Measurements from ENCODE around the gene TMEM179B. TPM values are rescaled to one million over a fixed set of nuclear protein-coding genes. Genes with fewer than 3 reads are reported as not detected.

TMEM179B gene
- total and polyA plus RNA-seq, 2 of the 13 experiments (the other 11 are each of a cell fraction or from before 2014, with no cell fraction given) = 24.8 to 25.7 TPM

GRCh38 chr11:62755086-62755615 lies 32.1 kb upstream of the TMEM179B start:
- no peak for FAIRE-seq
- in situ Hi-C loops (cut with HindIII; ENCODE audit: extremely low pct_ligation_motif_present, low pct_unique_long_range_greater_than_20kb) (no loop called here), intact Hi-C loops (cut with micrococcal nuclease; ENCODE audit: unreplicated experiment) (no loop called here)
- ChIA-PET POLR2A (interaction anchor here (1.7 to 4.4 kb wide), 6 partner anchors 15 to 164 kb away, joined by 16 to 129 read pairs (median 44); partner anchors contain the start of genes HNRNPUL2, SLC3A2, STX5 and TAF6L), CTCF (ENCODE audit: low intra/inter-chr PET ratio, low total read pairs) (no interaction called here)
- TF ChIP-seq ZNF318 (CRISPR knock-in tag; IDR thresholded peaks at IDR 0.05) (no peak), HNRNPLL (IDR thresholded peaks at IDR 0.05; ENCODE audit: low read depth, low read length, poor library complexity, severe bottlenecking) (no peak), HNF4G (IDR thresholded peaks at IDR 0.05; ENCODE audit: borderline replicate concordance, low read depth, low read length) (no peak), HNF4G (CRISPR knock-in tag; IDR thresholded peaks at IDR 0.05; ENCODE audit: borderline replicate concordance, low read depth) (0 out of 2 replicates have a peak, but pooled peaks have one; percentile 5)
- WGBS (ENCODE audit: low lambda C conversion rate) = 23% methylated on average over 10 of the region's 10 CpGs
- no peak overlapping the region for H3K27ac ChIP-seq (ENCODE audit: extremely low read length, insufficient read depth, low read length)
- H3K4me1 ChIP-seq (ENCODE audit: insufficient read depth, low read length) = peaks cover 36% of the 10 kb centered on the region
- no peaks in the 10 kb centered on the region for H3K79me2 ChIP-seq (ENCODE audit: insufficient read depth, low read length)
- H3K36me3 ChIP-seq (replicated peaks in 1 of 2; ENCODE audit: control insufficient read depth in 1 of 2, insufficient read depth in 2 of 2, low read length in 2 of 2) = peaks cover 6 to 8% of the 10 kb centered on the region in 2 experiments; a peak in 3 of 5 replicates
- peak; percentile 37 for DNase-seq (ENCODE audit: low spot score)
- no peaks in the 10 kb centered on the region for H3K27me3 ChIP-seq (ENCODE audit: control insufficient read depth in 1 of 2, insufficient read depth in 2 of 2, low read length in 2 of 2)
- H3K4me2 ChIP-seq (ENCODE audit: low read depth, low read length) = peak overlapping the region; percentile 76
- peak overlapping the region in 1 of 3 experiments; percentile 86; a peak in 2 of 6 replicates for H3K4me3 ChIP-seq (replicated peaks in 1 of 3; ENCODE audit: insufficient read depth in 1 of 3, low read depth in 2 of 3, low read length in 3 of 3)
- no peaks in the 10 kb centered on the region for H4K20me1 ChIP-seq (ENCODE audit: insufficient read depth, low read length)
- BruUV-seq (replicated peaks) = no TSS peak
- peak; percentile 10; the same call in 1 of the 3 replicates for ATAC-seq
- H2AFZ ChIP-seq (ENCODE audit: low read length) = peak overlapping the region; percentile 67
- H3K9ac ChIP-seq (ENCODE audit: insufficient read depth, low read depth, low read length) = 0 out of 2 replicates have a peak overlapping the region, but pooled peaks have one; percentile 2
- H3K9me3 ChIP-seq (ENCODE audit: low read length) = no peaks in the 10 kb centered on the region
